HG02571 (cell line): ENCODE measurements around the gene CD2.

Experiments used
- ATAC-seq: cut with Tn5 transposase; IDR thresholded peaks from one replicate; pipeline ENCODE4 v1.9.1; 2021; ENCODE audit warnings: mild to moderate bottlenecking, moderate library complexity; ENCODE audit not compliant: unreplicated experiment

CD2 gene

GRCh38 chr1:116759636-116760035 lies 5.4 kb downstream of the CD2 start:
- no peak for ATAC-seq

DNA sequence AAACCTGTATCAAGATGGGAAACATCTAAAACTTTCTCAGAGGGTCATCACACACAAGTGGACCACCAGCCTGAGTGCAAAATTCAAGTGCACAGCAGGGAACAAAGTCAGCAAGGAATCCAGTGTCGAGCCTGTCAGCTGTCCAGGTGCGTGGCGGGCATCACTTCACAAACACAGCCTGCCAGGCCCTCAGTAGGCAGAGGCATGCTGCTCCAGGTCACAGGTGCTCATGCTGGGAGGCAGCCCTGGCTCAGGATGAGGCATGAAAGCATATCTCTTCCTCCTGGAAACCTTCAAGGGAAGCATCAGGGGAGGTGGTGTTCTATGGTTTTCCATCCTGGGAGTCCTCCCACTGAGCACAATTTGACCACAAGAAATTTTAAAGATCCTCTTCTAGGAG lies 6.3 kb downstream of the CD2 start:
- no peak for ATAC-seq

DNA sequence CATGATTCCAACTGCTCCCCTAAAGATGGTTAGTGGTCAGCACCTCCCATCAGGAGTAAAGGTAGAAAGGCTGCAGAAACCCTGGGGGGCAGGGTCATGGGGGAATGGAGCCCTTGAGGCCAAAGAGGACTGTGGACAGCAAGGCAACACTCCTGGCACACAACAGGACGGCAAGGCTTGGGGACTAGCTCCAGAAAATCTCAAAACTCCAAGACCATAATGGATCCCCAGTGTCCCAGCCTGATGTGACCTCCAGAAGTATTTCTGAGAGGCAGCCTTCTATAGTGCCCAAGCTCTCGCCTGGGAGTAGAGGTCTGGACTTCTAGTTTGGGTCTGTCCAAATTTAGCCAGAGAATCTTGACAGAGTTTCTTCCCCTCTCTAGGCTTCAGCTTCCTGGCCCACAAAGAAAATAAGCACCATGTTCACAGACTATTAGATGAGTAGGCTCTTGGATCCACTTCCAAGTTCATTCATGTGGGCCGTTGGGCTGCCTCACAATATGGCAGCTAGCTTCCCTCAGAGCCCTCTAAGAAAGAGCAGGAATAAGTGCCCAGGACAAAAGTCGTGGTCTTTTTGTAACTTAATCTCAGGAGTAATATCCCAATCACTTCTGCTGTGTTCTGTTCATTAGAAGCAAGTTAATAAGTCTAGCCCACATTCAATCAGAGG lies 6.9 kb downstream of the CD2 start:
- ATAC-seq: no peak

GRCh38 chr1:116762281-116762680 lies 8.1 kb downstream of the CD2 start:
- no peak for ATAC-seq

DNA sequence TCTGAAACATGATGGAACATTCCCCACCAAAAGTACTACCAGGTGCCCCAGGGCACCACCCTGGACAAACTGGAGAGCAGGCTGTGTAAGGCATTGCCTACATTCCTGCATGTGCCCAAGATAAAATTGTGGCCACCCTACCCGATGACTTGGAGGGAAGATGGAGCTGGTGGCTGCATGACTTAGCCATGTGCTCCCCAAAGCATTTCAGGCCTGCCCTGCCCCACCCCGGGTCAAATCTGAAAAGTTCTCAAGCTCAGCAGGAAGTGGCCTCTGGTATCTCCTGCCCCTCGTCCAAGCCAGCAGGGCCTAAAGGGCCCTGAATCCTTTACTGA lies 8.5 kb downstream of the CD2 start:
- ATAC-seq: no peak

DNA sequence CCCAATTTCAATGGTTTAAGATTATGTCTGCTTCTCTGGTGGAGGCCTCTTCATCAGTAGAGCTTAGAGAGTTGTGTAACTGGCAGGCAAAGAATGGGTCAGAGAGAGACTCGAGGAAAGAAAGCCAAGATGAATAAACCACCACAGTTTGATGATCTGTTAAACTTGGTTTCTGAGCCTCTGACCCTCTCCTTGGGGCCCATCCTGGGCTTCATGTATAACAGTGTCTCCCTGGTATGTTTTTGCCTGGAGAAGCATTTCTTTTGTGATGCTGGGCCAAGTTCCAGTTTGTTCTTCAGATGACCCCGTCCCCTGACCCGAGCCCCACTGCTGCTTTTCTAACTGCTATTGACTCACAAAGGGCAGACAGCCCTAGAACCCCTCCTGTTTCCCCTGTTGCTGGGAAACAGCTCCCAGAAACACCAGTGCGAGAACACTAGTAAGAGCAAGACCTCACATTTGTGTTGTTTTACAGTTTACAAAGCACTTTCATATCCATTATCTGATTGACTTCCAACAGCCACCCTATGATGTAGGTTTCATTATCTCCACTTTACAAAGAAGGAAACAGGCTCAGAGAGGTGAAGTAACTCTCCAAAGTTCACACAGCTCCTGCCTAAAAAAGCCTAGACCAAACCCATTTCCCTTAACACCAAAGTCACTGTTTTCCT lies 9.0 kb downstream of the CD2 start:
- ATAC-seq: no peak

DNA sequence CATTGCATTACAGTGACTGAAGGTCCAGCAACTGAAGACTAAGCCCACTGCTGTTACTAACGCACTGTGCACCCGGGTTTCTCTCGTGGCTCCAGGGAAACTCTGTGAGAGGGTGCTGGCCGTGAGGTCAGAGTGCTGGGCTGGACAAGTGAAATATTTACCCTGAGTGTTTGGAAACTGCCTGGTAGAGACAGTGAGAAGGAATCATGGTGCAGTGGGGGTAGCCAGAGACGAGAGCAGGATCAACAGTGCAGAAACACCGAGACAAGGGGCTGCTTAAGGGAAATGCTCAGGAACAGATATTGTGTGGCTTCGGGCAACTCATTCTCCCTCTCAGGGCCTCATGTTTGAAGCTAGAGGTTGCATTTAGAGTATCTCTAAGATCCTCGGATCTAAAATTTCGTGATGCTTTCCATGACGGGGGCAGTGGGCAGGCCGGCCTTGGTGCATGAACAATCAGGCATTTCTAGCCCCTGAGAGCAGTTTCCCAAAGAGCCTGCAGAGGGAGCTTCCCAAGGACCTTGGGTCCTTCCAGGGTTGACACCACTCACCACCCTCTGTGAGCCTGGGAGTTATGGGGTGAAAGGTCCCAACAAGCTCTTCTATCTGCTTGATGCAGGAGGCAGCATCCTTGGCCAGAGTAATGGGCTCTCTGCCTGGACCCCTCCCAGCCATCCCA lies 9.7 kb downstream of the CD2 start:
- ATAC-seq: no peak

GRCh38 chr1:116764466-116764898 lies 10.3 kb downstream of the CD2 start:
- ATAC-seq: no peak

- ATAC-seq: no peak
These were observed 11.0 kb downstream of the CD2 start for GRCh38 chr1:116764906-116765862.

DNA sequence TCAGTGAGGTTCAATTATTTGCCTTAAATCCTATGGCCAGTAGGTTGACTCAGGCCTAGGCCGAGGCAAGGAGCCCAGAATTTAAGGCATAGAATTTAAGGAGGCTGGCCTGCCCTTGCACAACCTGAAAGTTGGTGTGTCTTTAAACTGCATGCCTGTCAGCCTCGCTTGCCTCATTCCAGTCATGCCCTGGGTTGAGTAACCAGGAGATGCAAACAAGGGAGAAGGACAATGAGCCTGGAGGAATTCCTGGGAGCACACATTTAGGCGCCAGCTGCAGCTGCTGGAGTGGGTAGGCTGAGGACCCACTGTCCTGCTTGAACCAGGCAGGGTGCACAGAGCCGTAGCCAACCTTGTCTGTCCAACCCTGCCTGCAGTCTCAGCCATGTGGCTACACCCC lies 11.7 kb downstream of the CD2 start:
- no peak for ATAC-seq

DNA sequence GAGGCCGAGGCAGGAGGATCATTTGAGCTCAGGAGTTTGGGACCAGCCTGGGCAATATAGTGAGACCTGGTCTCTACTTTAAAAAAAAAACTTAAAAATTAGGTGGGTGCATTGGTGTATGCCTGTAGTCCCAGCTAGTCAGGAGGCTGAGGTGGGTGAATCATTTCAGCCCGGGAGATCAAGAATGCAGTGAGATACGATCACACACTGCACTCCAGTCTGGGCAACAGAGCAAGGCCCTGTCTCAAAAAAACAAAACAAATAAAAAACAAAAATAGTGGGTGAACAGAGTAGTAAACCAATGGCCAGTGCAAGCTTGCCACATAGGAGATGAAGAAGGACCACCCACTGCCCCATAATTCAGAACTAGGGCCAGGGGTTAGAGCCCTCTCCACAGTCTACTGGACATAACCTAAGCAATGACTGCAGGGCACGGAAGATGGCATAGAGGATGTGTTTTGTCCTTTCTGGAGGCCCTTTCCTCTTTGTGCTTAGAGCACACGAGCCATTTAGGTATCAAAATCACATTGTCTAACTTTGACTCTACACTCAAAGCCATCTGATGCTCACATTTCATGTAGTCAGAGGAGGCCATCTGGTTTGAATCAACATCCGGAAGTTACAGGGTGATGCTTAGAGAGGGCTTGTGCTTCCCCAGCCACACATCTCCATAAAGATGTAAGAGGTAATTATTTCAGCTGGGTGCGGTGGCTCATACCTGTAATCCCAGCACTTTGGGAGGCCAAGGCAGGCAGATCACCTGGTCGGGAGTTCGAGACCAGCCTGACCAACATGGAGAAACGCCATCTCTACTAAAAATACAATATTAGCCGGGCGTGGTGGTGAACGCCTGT lies 12.6 kb downstream of the CD2 start:
- no peak for ATAC-seq

GRCh38 chr1:116767782-116768382 lies 13.7 kb downstream of the CD2 start:
- no peak for ATAC-seq

GRCh38 chr1:116768416-116769103 lies 14.3 kb downstream of the CD2 start:
- no peak for ATAC-seq

DNA sequence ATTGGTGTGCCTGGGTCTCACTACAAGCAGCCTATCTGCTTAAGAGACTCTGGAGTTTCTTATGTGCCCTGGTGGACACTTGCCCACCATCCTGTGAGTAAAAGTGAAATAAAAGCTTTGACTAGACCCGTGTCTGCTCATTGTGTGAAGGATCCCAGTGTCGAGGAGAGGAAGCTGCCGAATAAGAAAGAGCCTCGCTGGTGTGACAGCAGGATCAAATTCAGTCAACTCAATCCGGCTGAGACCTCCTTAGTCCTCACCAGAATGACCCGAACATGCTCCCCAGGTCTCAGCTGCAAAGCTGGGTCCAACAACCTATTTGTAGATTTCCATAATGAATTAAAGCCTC lies 14.8 kb downstream of the CD2 start:
- no peak for ATAC-seq

DNA sequence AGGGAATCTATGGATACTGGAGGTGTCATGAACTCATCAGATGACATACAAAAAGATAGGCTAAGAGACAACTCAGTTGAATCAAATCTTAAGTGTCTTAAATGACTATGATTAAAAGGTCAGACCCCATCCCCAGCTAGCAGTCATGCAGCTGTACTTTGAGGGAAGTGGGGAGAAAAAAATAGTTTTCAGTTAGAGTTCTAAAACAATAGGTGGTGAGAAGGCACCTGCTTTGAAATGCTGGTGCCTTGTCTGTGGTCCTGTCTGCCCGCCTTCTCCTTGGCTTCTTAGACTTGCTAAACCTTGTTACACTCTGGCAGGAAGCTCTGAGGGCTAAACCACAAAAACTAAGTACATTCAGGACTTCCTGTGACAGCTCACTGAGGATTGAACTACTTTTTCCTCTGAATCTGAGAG lies 15.3 kb downstream of the CD2 start:
- ATAC-seq: peak; percentile 76

- ATAC-seq: peak; percentile 7
These were observed 15.8 kb downstream of the CD2 start for GRCh38 chr1:116769994-116770393.

- no peak for ATAC-seq
These were observed 16.4 kb downstream of the CD2 start for GRCh38 chr1:116770625-116771024.

DNA sequence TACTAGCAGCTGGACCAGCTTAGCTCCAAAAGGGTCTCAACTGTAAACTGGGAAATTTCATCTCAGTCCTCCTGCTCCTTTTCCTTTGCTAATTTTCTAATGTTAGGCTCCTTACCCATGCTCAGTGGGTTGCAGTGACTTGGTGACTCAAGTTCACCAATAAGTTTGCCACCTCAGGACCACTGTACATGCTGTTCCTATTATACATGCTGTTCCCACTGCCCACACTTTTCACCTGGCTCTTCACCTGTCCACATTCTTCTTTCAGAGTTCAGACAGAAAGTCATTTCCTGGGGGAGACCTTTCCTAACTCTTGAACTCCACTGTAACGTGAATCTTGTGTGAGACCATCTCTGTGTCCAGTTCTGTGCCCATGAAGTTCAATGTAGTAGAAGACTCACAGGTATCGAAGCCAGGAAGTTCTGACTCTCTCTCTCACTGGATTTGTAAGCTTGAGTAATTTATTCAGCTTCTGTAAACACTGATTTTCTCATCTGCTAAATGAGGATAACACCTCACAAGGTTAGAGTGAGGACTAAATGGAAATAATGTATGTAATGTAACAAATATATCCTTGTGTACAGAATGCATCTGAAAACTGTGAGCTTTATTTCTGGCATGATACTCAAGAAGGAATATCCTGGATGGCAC lies 17.9 kb downstream of the CD2 start:
- no peak for ATAC-seq

GRCh38 chr1:116772648-116773045 lies 18.4 kb downstream of the CD2 start:
- no peak for ATAC-seq
